Kidney epithelial cell (primary cell): ENCODE results near the gene TXNRD1. TPM values are rescaled to one million over a fixed set of nuclear protein-coding genes. Genes with fewer than 3 reads are reported as not detected.
"Not testable (repeated sequence)": the region's sequence is repeated elsewhere in the genome, so short reads cannot be mapped to it uniquely, and the experiment has no call there.

Experiments used
- DNase-seq: peaks from one replicate; pipeline ENCODE4 v3.0.0-alpha.2; 2010; ENCODE audit warnings: low read depth
- H3K27me3 ChIP-seq: 2 replicates; pipeline ENCODE4 v1.6.0; 2011; ENCODE audit warnings: low read length; ENCODE audit not compliant: control insufficient read depth, insufficient read depth
- H3K36me3 ChIP-seq: 2 replicates; pipeline ENCODE4 v1.5.1; 2011; ENCODE audit warnings: low read length; ENCODE audit not compliant: control insufficient read depth, insufficient read depth
- H3K4me3 ChIP-seq: 2 replicates; pipeline ENCODE4 v1.5.1; 2011; ENCODE audit warnings: low read depth, mild to moderate bottlenecking, control low read depth, low read length
- CTCF ChIP-seq: IDR thresholded peaks from 2 replicates; pipeline ENCODE4 v1.5.1; 2011; ENCODE audit warnings: mild to moderate bottlenecking, moderate library complexity, low read length, control low read depth, inconsistent platforms; ENCODE audit not compliant: insufficient read depth, poor library complexity, severe bottlenecking
- total RNA-seq: library from RNA; depleted of rRNA; stranded (reverse); fragments of >200 nt; gene quantifications from 2 replicates; pipeline ENCODE4 v1.2.3, GENCODE V29; 2015

TXNRD1 gene
- total RNA-seq, 1 donor from 2014 or later = 100 TPM

- Histone ChIP-seq H3K4me3 (no peak overlapping the region), H3K27me3 (no peaks in the 10 kb centered on the region), H3K36me3 (no peaks in the 10 kb centered on the region)
- DNase-seq = no peak
- no peak for TF ChIP-seq CTCF
These were observed 102.1 kb downstream of the TXNRD1 start for GRCh38 chr12:104317538-104318210.

- no peak for TF ChIP-seq CTCF
- no peaks in the 10 kb centered on the region for H3K27me3 ChIP-seq
- H3K4me3 ChIP-seq = no peak overlapping the region
- DNase-seq = no peak
- H3K36me3 ChIP-seq = no peaks in the 10 kb centered on the region
These were observed 103.4 kb downstream of the TXNRD1 start for GRCh38 chr12:104319028-104319427.

GRCh38 chr12:104319918-104320626 is 104.5 kb downstream of the TXNRD1 start:
- no peak overlapping the region for H3K4me3 ChIP-seq
- H3K36me3 ChIP-seq = no peaks in the 10 kb centered on the region
- no peaks in the 10 kb centered on the region for H3K27me3 ChIP-seq
- no peak for TF ChIP-seq CTCF
- DNase-seq = no peak

- H3K27me3 ChIP-seq = no peaks in the 10 kb centered on the region
- no peak for DNase-seq
These were observed 105.0 kb downstream of the TXNRD1 start for GRCh38 chr12:104320627-104321024.

GRCh38 chr12:104321949-104322348 is 106.4 kb downstream of the TXNRD1 start:
- Histone ChIP-seq H3K36me3 (no peaks in the 10 kb centered on the region), H3K27me3 (no peaks in the 10 kb centered on the region), H3K4me3 (no peak overlapping the region)
- TF ChIP-seq CTCF = no peak
- DNase-seq = no peak

More at GRCh38 chr12:104320627-104321024, 105.0 kb downstream of the TXNRD1 start:
- Histone ChIP-seq H3K4me3 (no peak overlapping the region), H3K36me3 (no peaks in the 10 kb centered on the region)
- TF ChIP-seq CTCF = no peak

GRCh38 chr12:104322533-104322932 is 107.0 kb downstream of the TXNRD1 start:
- not testable (repeated sequence) for H3K36me3 ChIP-seq, DNase-seq, H3K4me3 ChIP-seq, H3K27me3 ChIP-seq
